Measurements from ENCODE around the gene MRPL44.
A peak's percentile ranks its signal among the peaks of the same experiment; 100 is the strongest.

MRPL44 gene

GRCh38 chr2:223945755-223946154 lies 11.5 kb upstream of the MRPL44 start:
- H3K4me3 ChIP-seq (ENCODE audit: low read depth, low read length): peak overlapping the region; percentile 88
- TF ChIP-seq, protein P1, sequence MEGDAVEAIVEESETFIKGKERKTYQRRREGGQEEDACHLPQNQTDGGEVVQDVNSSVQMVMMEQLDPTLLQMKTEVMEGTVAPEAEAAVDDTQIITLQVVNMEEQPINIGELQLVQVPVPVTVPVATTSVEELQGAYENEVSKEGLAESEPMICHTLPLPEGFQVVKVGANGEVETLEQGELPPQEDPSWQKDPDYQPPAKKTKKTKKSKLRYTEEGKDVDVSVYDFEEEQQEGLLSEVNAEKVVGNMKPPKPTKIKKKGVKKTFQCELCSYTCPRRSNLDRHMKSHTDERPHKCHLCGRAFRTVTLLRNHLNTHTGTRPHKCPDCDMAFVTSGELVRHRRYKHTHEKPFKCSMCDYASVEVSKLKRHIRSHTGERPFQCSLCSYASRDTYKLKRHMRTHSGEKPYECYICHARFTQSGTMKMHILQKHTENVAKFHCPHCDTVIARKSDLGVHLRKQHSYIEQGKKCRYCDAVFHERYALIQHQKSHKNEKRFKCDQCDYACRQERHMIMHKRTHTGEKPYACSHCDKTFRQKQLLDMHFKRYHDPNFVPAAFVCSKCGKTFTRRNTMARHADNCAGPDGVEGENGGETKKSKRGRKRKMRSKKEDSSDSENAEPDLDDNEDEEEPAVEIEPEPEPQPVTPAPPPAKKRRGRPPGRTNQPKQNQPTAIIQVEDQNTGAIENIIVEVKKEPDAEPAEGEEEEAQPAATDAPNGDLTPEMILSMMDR (IDR thresholded peaks at IDR 0.05; ENCODE audit: low read depth, low read length): no peak

- H3K4me3 ChIP-seq (ENCODE audit: low read depth, low read length): no peak overlapping the region
- TF ChIP-seq, protein P1 (IDR thresholded peaks at IDR 0.05; ENCODE audit: low read depth, low read length): no peak
These were observed 9.5 kb upstream of the MRPL44 start for GRCh38 chr2:223947711-223948205.

DNA sequence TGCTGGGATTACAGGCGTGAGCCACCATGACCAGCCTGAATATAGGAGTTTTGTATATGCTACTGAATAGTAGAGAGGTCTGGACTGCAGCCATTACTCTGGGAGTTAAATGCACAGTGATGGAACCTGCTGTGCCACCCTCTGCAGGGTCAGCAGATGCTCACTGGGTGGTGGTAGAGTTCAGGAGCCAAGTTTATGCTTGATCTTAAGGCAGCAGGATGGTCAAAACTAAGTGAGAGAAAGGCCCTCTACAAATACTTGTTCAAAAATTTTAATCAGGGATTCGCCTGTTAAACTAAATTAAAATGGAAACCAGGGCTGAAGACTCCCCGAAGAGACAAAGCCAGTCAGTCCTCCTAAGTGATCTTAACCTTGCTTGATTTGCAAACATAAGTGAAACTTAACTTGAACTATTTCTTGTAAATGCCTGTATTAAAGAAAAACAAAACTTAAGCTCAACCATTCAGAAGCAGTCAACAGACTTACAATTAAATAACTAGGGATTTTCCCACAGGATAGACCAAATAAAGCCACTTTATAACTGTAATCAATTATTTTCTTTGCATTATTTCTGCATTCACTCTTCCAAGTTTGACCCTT lies 7.9 kb upstream of the MRPL44 start:
- no peak overlapping the region for H3K4me3 ChIP-seq (ENCODE audit: low read depth, low read length)
- TF ChIP-seq, protein P1 (IDR thresholded peaks at IDR 0.05; ENCODE audit: low read depth, low read length): no peak

GRCh38 chr2:223950448-223951347 lies 6.6 kb upstream of the MRPL44 start:
- TF ChIP-seq, protein P1 (IDR thresholded peaks at IDR 0.05; ENCODE audit: low read depth, low read length): no peak
- H3K4me3 ChIP-seq (ENCODE audit: low read depth, low read length): no peak overlapping the region

DNA sequence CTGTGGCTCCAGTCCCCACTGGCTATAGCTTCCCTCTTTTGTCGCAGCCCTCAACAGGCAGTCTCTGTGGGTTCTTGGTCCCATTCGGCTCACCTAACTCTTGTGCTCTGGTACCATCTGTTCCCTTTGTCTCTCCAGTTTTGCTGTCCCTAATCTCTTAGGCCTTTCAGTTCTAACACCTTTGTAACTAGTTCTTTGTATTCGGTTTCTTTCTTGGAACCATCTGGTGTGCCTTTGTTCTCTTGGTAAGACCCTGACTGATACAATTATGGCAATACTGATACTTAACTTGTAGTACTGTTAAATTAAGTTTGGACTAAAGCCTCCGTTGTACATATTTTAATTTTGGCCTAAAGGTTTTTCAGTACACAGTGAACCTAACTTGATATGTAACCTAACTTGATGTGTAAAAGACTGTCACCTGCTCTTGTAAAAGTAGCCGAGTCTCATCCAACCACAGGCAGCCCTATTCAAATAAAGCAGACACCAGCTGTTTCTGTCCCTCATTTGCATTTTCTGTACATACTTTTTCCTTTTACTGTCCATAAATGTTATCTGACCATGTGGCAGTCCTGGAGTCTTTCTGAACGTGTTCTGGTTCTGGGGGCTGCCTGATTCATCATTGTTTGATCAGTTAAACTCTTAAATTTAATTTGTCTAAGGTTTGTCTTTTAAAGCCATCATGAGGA lies 4.8 kb upstream of the MRPL44 start:
- H3K4me3 ChIP-seq (ENCODE audit: low read depth, low read length): no peak overlapping the region
- TF ChIP-seq, protein P1 (IDR thresholded peaks at IDR 0.05; ENCODE audit: low read depth, low read length): no peak

DNA sequence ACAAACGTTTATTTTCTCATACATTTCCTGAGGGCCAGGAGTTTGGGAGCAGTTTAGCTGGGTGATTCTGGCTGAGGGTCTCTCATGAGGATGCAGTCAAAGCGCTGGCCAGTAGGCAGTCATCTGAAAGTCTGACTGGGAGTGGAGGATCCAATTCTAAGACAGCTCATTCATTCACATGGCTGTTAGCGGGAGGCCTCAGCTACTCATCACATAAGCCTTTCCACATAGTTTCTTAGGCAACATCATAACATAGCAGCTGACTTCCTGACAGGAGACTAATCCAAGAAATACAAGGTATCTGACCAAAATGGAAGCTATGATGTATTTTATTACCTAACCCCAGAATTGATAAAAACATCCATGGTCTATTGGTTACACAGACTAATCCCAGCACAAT lies 2.9 kb upstream of the MRPL44 start:
- TF ChIP-seq, protein P1 (IDR thresholded peaks at IDR 0.05; ENCODE audit: low read depth, low read length): no peak
- H3K4me3 ChIP-seq (ENCODE audit: low read depth, low read length): no peak overlapping the region

Data from WI38 (cell line).